HCT116 (cell line): ENCODE results near the gene RFX2. TPM values are rescaled to one million over a fixed set of nuclear protein-coding genes. Genes with fewer than 3 reads are reported as not detected.

Experiments
- ATAC-seq: fragments of 200-7000 bp; cut with Tn5 transposase; 2 replicates; pipeline ENCODE4 v1.9.1; 2020; ENCODE audit warnings: mild to moderate bottlenecking, moderate library complexity
- BruUV-seq: library from RNA; stranded (reverse); fragments of 400-500 nt; replicated peaks from 2 replicates; lab custom pipeline; 2021; lab: Mats Ljungman, UMichigan
- CTCF ChIA-PET: fragments of 300-600 bp; sonication (Branson Sonifier 250); formaldehyde crosslinking; loops from one replicate; lab custom pipeline; 2021; ENCODE audit warnings: antibody characterized with exemption; lab: Charles Lee
- POLR2A ChIA-PET: fragments of 300-600, 350-600 bp; sonication (Branson Sonifier 250); formaldehyde crosslinking; loops from one replicate; lab custom pipeline; 2021; ENCODE audit warnings: antibody characterized with exemption; lab: Charles Lee
- RAD21 ChIA-PET, 2 experiments: fragments of 300-600 bp; sonication (Branson Sonifier 250); formaldehyde crosslinking; loops; one replicate each; lab custom pipeline; 2023; ENCODE audit warnings: low total read pairs in 2 of 2; ENCODE audit not compliant: uncharacterized antibody in 2 of 2, unreplicated experiment in 2 of 2, low non-redundant PET in 1 of 2; lab: Charles Lee
- DNase-seq: peaks from one replicate; pipeline ENCODE4 v3.0.0-alpha.2; 2010; ENCODE audit warnings: low read depth, low spot score
- H2AFZ ChIP-seq: fragments of 200-600 bp; shearing (Covaris generic), sonication (generic); 2 replicates; pipeline ENCODE4 v1.6.1; 2017; ENCODE audit warnings: low read depth, mixed run types, mixed read lengths, antibody characterized with exemption, low read length; ENCODE audit not compliant: poor library complexity, severe bottlenecking
- H3K27ac ChIP-seq: 2 replicates; pipeline ENCODE4 v1.5.1; 2012; ENCODE audit warnings: low read depth, low read length
- H3K27me3 ChIP-seq: fragments of 200-600 bp; sonication (generic); 2 replicates; pipeline ENCODE4 v1.6.1; 2016; ENCODE audit warnings: mixed run types, low read length, mixed read lengths; ENCODE audit not compliant: insufficient read depth
- H3K36me3 ChIP-seq, 2 experiments: fragments of 200-500 bp in 1 of 2; fragments of 200-600 bp in 1 of 2; sonication (Bioruptor generic) in 1 of 2; sonication (generic) in 1 of 2; 2 replicates each; pipeline versions ENCODE4 v1.5.1 to v1.6.1; 2014 to 2016; ENCODE audit warnings: low read length in 2 of 2, inconsistent platforms in 1 of 2, mixed read lengths in 1 of 2, mixed run types in 1 of 2; ENCODE audit not compliant: insufficient read depth in 2 of 2, control insufficient read depth in 1 of 2
- H3K4me1 ChIP-seq, 2 experiments: fragments of 200-600 bp in 1 of 2; sonication (generic) in 1 of 2; 2 replicates each; pipeline versions ENCODE4 v1.5.1 to v1.6.1; 2012 to 2017; ENCODE audit warnings: low read length in 2 of 2, inconsistent platforms in 1 of 2, mild to moderate bottlenecking in 1 of 2, mixed read lengths in 1 of 2, mixed run types in 1 of 2, moderate library complexity in 1 of 2; ENCODE audit not compliant: insufficient read depth in 2 of 2, control insufficient read depth in 1 of 2
- H3K4me2 ChIP-seq: fragments of 200-600 bp; sonication (generic); 2 replicates; pipeline ENCODE4 v1.6.1; 2017; ENCODE audit warnings: mixed run types, low read length, mixed read lengths
- H3K4me3 ChIP-seq, 2 experiments: fragments of 200-600 bp in 1 of 2; sonication (generic) in 1 of 2; replicated peaks in 1 of 2; 2 replicates each; pipeline ENCODE4 v1.5.1; 2011 to 2016; ENCODE audit warnings: low read length in 2 of 2, control low read depth in 1 of 2, low read depth in 1 of 2, mild to moderate bottlenecking in 1 of 2, mixed read lengths in 1 of 2, mixed run types in 1 of 2
- H3K79me2 ChIP-seq: fragments of 200-600 bp; sonication (generic); 2 replicates; pipeline ENCODE4 v1.6.1; 2017; ENCODE audit warnings: mild to moderate bottlenecking, mixed run types, low read length, moderate library complexity, mixed read lengths; ENCODE audit not compliant: insufficient read depth
- H3K9ac ChIP-seq: fragments of 200-600 bp; sonication (generic); 2 replicates; pipeline ENCODE4 v1.6.1; 2016; ENCODE audit warnings: low read length, mixed read lengths
- H3K9me2 ChIP-seq: fragments of 200-600 bp; sonication (generic), shearing (Covaris generic); 2 replicates; pipeline ENCODE4 v1.6.1; 2017; ENCODE audit warnings: mixed run types, mild to moderate bottlenecking, moderate library complexity; ENCODE audit not compliant: insufficient read depth
- H3K9me3 ChIP-seq, 2 experiments: fragments of 200-500 bp in 1 of 2; fragments of 200-600 bp in 1 of 2; sonication (Bioruptor generic) in 1 of 2; sonication (generic) in 1 of 2; 2 replicates each; pipeline ENCODE4 v1.6.1; 2014 to 2017; ENCODE audit warnings: low read length in 2 of 2, mixed read lengths in 2 of 2, inconsistent platforms in 1 of 2, low read depth in 1 of 2, mild to moderate bottlenecking in 1 of 2, mixed run types in 1 of 2, moderate library complexity in 1 of 2; ENCODE audit not compliant: control insufficient read depth in 1 of 2, insufficient read depth in 1 of 2
- H4K20me1 ChIP-seq: fragments of 200-600 bp; sonication (generic), shearing (Covaris generic); 2 replicates; pipeline ENCODE4 v1.6.1; 2017; ENCODE audit warnings: mixed run types, mild to moderate bottlenecking, moderate library complexity; ENCODE audit not compliant: insufficient read depth
- CEBPB ChIP-seq: IDR thresholded peaks from 2 replicates; pipeline ENCODE4 v1.6.1; 2012; ENCODE audit warnings: low read depth
- EGR1 ChIP-seq: IDR thresholded peaks from 2 replicates; pipeline ENCODE4 v1.6.1; 2012; ENCODE audit warnings: low read depth
- ELF1 ChIP-seq: IDR thresholded peaks from 2 replicates; pipeline ENCODE4 v1.6.1; 2012; ENCODE audit warnings: low read depth, borderline replicate concordance
- EZH2 ChIP-seq: fragments of 200-600 bp; sonication (generic); IDR thresholded peaks from 2 replicates; pipeline ENCODE4 v1.6.1; 2017; ENCODE audit warnings: antibody characterized with exemption, mixed run types
- EZH2phosphoT487 ChIP-seq: fragments of 200-600 bp; IDR thresholded peaks from 2 replicates; pipeline ENCODE4 v1.6.1; 2018; ENCODE audit warnings: antibody characterized with exemption, borderline replicate concordance
- FOSL1 ChIP-seq: IDR thresholded peaks from 2 replicates; pipeline ENCODE4 v1.6.1; 2012; ENCODE audit warnings: low read depth
- POLR2AphosphoS5 ChIP-seq: IDR thresholded peaks from 2 replicates; pipeline ENCODE4 v1.6.1; 2011; ENCODE audit warnings: mild to moderate bottlenecking, low read depth, low read length, moderate library complexity
- RAD21 ChIP-seq: IDR thresholded peaks from 2 replicates; pipeline ENCODE4 v1.6.1; 2012; ENCODE audit warnings: low read depth, mild to moderate bottlenecking
- SP1 ChIP-seq: IDR thresholded peaks from 2 replicates; pipeline ENCODE4 v1.6.1; 2012; ENCODE audit warnings: low read depth
- TCF7L2 ChIP-seq: IDR thresholded peaks from 2 replicates; pipeline ENCODE4 v1.7.0; 2011; ENCODE audit warnings: borderline replicate concordance, inconsistent platforms; ENCODE audit not compliant: insufficient read depth, insufficient read length; ENCODE audit errors: extremely low read depth
- YY1 ChIP-seq: IDR thresholded peaks from 2 replicates; pipeline ENCODE4 v1.6.1; 2011; ENCODE audit warnings: low read length, low read depth, moderate library complexity, mild to moderate bottlenecking; ENCODE audit not compliant: insufficient replicate concordance; ENCODE audit errors: extremely low read depth
- ZFX ChIP-seq: fragments of 450-650 bp; IDR thresholded peaks from 2 replicates; pipeline ENCODE4 v1.6.1; 2017
- ZNF274 ChIP-seq: fragments of 200-500 bp; sonication (Bioruptor generic); IDR thresholded peaks from 2 replicates; pipeline ENCODE4 v1.6.1; 2014; ENCODE audit warnings: mild to moderate bottlenecking, low read depth, low read length, inconsistent platforms
- intact Hi-C: fragments of 100-400 bp; cut with micrococcal nuclease; formaldehyde crosslinking; loops from 2 replicates; pipeline ENCODE4 v1.10.0; 2022
- total RNA-seq: library from RNA; stranded (reverse); gene quantifications from one replicate; pipeline ENCODE4 v1.2.1, GENCODE V29; 2021; ENCODE audit not compliant: unreplicated experiment
- TF ChIP-seq, protein P1 (sequence below): IDR thresholded peaks from 2 replicates; pipeline ENCODE4 v1.6.1; 2012
- TF ChIP-seq, protein P2 (sequence below): IDR thresholded peaks from 2 replicates; pipeline ENCODE4 v1.6.1; 2012
- TF ChIP-seq, protein P3 (sequence below), 3 experiments: fragments of 200-600 bp in 1 of 3; sonication (generic) in 1 of 3; IDR thresholded peaks in 2 of 3; conservative IDR thresholded peaks in 1 of 3; 2 replicates each; pipeline ENCODE4 v1.5.1; 2012 to 2017; ENCODE audit warnings: low read depth in 2 of 3, low read length in 2 of 3, antibody characterized with exemption in 1 of 3, borderline replicate concordance in 1 of 3, control low read depth in 1 of 3, mild to moderate bottlenecking in 1 of 3, mixed read lengths in 1 of 3, mixed run types in 1 of 3, moderate library complexity in 1 of 3; ENCODE audit not compliant: insufficient read depth in 1 of 3

The RFX2 gene
- total RNA-seq, 1 experiment from 2014 or later, result 13.7 TPM

DNA sequence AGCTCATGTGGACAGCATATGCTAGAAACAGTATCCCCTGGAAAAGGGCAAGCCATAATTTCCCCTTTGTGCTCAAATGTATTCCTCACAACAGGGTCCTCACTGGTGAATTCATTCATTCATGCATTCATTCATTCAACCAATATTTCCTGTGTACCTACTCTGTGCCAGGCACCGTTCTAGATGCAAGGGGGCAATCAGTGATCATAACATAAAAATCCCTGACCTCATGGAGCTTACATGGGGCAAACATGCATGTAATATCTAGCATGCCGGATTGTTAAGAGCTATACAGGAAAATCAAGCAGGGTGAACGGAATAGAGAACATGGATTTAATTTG is 134.9 kb downstream of the RFX2 start:
- H3K27me3 ChIP-seq, result no peaks in the 10 kb centered on the region
- H4K20me1 ChIP-seq, result no peaks in the 10 kb centered on the region
- TF ChIP-seq, protein P1, sequence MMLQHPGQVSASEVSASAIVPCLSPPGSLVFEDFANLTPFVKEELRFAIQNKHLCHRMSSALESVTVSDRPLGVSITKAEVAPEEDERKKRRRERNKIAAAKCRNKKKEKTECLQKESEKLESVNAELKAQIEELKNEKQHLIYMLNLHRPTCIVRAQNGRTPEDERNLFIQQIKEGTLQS, result no peak
- TF ChIP-seq SP1, result no peak
- no peak for TF ChIP-seq CEBPB
- no peak for TF ChIP-seq ZNF274
- no peak for TF ChIP-seq YY1
- no peak for TF ChIP-seq EZH2phosphoT487
- no peak for TF ChIP-seq EZH2
- TF ChIP-seq EGR1, result no peak
- TF ChIP-seq FOSL1, result no peak
- TF ChIP-seq ELF1, result no peak
- TF ChIP-seq POLR2AphosphoS5, result no peak
- H2AFZ ChIP-seq, result no peak overlapping the region
- ATAC-seq (no peak), DNase-seq (no peak)
- CTCF ChIA-PET, result no interaction called here
- peaks cover 7 to 22% of the 10 kb centered on the region in 2 experiments for H3K4me1 ChIP-seq
- H3K4me2 ChIP-seq, result no peak overlapping the region
- H3K4me3 ChIP-seq, result no peak overlapping the region
- peaks cover 94% of the 10 kb centered on the region for H3K79me2 ChIP-seq
- POLR2A ChIA-PET, result no interaction called here
- RAD21 ChIA-PET, result no interaction called here
- H3K36me3 ChIP-seq, result peaks cover 2 to 18% of the 10 kb centered on the region in 2 experiments; a peak in 3 of 4 replicates
- intact Hi-C loops, result no loop called here
- H3K9ac ChIP-seq, result no peak overlapping the region
- no peak overlapping the region for H3K27ac ChIP-seq
- TSS peak; percentile 26 for BruUV-seq
- no peaks in the 10 kb centered on the region for H3K9me2 ChIP-seq
- H3K9me3 ChIP-seq, result no peaks in the 10 kb centered on the region

DNA sequence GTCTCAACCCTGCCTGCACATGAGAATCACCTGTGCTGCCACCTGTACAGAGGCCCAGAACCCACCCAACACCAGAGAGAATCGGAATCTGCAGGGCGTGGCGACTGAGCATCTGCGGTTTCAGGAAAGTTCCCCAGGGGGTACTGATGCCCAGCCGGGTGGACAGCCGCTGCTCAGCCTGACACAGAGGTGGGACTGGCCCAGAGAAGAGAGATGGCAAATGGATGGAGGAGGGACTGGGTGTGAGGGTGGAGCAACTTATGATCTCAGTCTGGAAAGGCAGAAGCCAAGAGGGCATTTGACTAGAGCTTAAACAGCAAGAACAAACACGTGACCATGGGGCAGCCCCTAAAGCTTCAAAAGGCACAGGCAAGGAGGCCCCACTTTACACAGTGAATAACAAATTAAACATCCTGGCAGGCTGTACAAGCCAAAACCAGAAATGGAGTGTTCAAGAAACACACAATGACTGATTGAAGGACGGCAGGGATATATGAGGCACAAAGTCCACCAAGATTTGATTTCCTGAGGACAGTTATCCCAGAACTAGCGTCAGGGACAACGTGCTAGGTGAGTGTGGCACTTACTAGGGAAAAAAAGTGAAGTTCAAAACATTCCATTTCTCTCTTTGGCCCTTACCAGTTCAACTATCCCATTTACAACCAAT is 135.4 kb downstream of the RFX2 start:
- H3K4me3 ChIP-seq, result no peak overlapping the region
- ATAC-seq, result no peak
- H3K4me2 ChIP-seq, result no peak overlapping the region
- H2AFZ ChIP-seq, result no peak overlapping the region
- CTCF ChIA-PET, result no interaction called here
- intact Hi-C loops, result no loop called here
- H3K9me2 ChIP-seq, result no peaks in the 10 kb centered on the region
- no peak overlapping the region for H3K27ac ChIP-seq
- H3K27me3 ChIP-seq, result no peaks in the 10 kb centered on the region
- no peaks in the 10 kb centered on the region for H4K20me1 ChIP-seq
- RAD21 ChIA-PET, result no interaction called here
- POLR2A ChIA-PET, result no interaction called here
- BruUV-seq, result no TSS peak
- H3K4me1 ChIP-seq, result peaks cover 7 to 21% of the 10 kb centered on the region in 2 experiments
- peaks cover 2 to 18% of the 10 kb centered on the region in 2 experiments; a peak in 3 of 4 replicates for H3K36me3 ChIP-seq
- TF ChIP-seq ZNF274, result no peak
- no peak for TF ChIP-seq ZFX
- TF ChIP-seq, protein P1, result no peak
- TF ChIP-seq RAD21, result no peak
- TF ChIP-seq, protein P2, sequence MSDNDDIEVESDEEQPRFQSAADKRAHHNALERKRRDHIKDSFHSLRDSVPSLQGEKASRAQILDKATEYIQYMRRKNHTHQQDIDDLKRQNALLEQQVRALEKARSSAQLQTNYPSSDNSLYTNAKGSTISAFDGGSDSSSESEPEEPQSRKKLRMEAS, result no peak
- no peak for TF ChIP-seq POLR2AphosphoS5
- TF ChIP-seq, protein P3, sequence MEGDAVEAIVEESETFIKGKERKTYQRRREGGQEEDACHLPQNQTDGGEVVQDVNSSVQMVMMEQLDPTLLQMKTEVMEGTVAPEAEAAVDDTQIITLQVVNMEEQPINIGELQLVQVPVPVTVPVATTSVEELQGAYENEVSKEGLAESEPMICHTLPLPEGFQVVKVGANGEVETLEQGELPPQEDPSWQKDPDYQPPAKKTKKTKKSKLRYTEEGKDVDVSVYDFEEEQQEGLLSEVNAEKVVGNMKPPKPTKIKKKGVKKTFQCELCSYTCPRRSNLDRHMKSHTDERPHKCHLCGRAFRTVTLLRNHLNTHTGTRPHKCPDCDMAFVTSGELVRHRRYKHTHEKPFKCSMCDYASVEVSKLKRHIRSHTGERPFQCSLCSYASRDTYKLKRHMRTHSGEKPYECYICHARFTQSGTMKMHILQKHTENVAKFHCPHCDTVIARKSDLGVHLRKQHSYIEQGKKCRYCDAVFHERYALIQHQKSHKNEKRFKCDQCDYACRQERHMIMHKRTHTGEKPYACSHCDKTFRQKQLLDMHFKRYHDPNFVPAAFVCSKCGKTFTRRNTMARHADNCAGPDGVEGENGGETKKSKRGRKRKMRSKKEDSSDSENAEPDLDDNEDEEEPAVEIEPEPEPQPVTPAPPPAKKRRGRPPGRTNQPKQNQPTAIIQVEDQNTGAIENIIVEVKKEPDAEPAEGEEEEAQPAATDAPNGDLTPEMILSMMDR (IDR thresholded peaks at IDR 0.05 in 2 of 3, conservative IDR thresholded peaks at IDR 0.05 in 1 of 3; ENCODE audit: borderline replicate concordance in 1 of 3, insufficient read depth in 1 of 3, low read depth in 2 of 3, low read length in 2 of 3), result no peak
- no peak for TF ChIP-seq TCF7L2
- no peak for TF ChIP-seq CEBPB
- TF ChIP-seq, all 23 proteins: peak for 0
- Histone ChIP-seq H3K9me3 (no peaks in the 10 kb centered on the region), H3K9ac (no peak overlapping the region), H3K79me2 (peaks cover 95% of the 10 kb centered on the region)
- DNase-seq, result no peak
